OCI-LY7 (cell line): ENCODE results near the gene ANGPT4.

Experiments used
- EZH2phosphoT487 ChIP-seq: fragments of 200-600 bp; sonication (generic); IDR thresholded peaks from 2 replicates; pipeline ENCODE4 v1.6.1; 2018; ENCODE audit warnings: low read depth, borderline replicate concordance, mild to moderate bottlenecking, mixed run types, antibody characterized with exemption, low read length, moderate library complexity, mixed read lengths
- TF ChIP-seq, protein P1 (sequence below): fragments of 200-600 bp; sonication (generic); conservative IDR thresholded peaks from 2 replicates; pipeline ENCODE4 v1.5.1; 2014; ENCODE audit warnings: mild to moderate bottlenecking, antibody characterized with exemption, low read length, moderate library complexity, mixed read lengths

DNA sequence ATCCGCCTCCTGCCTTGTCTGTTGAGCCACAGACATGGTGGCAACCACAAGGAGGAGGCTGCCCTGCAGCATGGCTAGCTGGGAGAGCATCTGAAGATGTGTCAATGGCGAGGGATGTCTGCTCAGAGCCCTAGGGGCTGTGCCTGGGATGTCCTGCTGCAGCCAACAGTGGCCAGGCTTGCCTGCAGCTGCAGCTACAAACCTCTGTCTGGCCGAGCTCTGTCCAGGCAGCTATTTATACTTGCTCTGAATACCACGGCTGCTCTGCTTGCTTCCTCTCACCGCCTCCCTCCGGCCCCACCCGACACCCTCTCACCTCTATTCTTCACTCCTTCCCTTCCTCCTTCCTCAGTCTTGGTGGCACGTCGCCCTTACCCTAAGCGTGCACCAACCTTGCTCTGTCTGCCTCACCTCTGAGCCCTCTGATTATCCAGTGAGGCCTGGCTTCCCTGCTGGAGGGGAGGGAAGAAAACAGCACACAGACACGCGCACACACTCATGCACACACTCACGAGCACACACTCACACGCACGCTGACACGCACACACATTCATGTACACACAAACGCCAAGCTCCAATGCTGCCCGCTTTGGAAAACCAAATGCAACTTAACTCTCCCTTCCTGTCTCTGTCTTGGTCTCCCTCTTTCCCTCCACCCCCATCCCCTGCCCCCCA is at the start of gene ANGPT4:
- TF ChIP-seq, protein P1, sequence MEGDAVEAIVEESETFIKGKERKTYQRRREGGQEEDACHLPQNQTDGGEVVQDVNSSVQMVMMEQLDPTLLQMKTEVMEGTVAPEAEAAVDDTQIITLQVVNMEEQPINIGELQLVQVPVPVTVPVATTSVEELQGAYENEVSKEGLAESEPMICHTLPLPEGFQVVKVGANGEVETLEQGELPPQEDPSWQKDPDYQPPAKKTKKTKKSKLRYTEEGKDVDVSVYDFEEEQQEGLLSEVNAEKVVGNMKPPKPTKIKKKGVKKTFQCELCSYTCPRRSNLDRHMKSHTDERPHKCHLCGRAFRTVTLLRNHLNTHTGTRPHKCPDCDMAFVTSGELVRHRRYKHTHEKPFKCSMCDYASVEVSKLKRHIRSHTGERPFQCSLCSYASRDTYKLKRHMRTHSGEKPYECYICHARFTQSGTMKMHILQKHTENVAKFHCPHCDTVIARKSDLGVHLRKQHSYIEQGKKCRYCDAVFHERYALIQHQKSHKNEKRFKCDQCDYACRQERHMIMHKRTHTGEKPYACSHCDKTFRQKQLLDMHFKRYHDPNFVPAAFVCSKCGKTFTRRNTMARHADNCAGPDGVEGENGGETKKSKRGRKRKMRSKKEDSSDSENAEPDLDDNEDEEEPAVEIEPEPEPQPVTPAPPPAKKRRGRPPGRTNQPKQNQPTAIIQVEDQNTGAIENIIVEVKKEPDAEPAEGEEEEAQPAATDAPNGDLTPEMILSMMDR, result no peak
- TF ChIP-seq EZH2phosphoT487, result no peak
